ENCODE results near the gene PHF21A.

The PHF21A gene

GRCh38 chr11:46142561-46142960, 21.3 kb upstream of the PHF21A start:
- Histone ChIP-seq H3K4me3 (ENCODE audit: insufficient read depth, low read depth, low read length) (no peak overlapping the region), H3K36me3 (ENCODE audit: control insufficient read depth, insufficient read depth, low read length) (no peaks in the 10 kb centered on the region), H3K4me1 (ENCODE audit: control insufficient read depth, insufficient read depth, low read length) (no peaks in the 10 kb centered on the region), H3K27me3 (ENCODE audit: control insufficient read depth, insufficient read depth, low read length, poor library complexity, severe bottlenecking) (no peaks in the 10 kb centered on the region), H3K9me3 (ENCODE audit: control insufficient read depth, low read length) (no peaks in the 10 kb centered on the region), H3K27ac (ENCODE audit: insufficient read depth, low read depth, low read length, poor library complexity, severe bottlenecking) (no peak overlapping the region)
- whole genome bisulfite sequencing, 2 experiments: 76 to 77% methylated on average over 17 of the region's 17 CpGs

- Histone ChIP-seq H3K4me3 (ENCODE audit: insufficient read depth, low read depth, low read length) (no peak overlapping the region), H3K9me3 (ENCODE audit: control insufficient read depth, low read length) (no peaks in the 10 kb centered on the region), H3K27me3 (ENCODE audit: control insufficient read depth, insufficient read depth, low read length, poor library complexity, severe bottlenecking) (no peaks in the 10 kb centered on the region), H3K36me3 (ENCODE audit: control insufficient read depth, insufficient read depth, low read length) (no peaks in the 10 kb centered on the region), H3K4me1 (ENCODE audit: control insufficient read depth, insufficient read depth, low read length) (no peaks in the 10 kb centered on the region), H3K27ac (ENCODE audit: insufficient read depth, low read depth, low read length, poor library complexity, severe bottlenecking) (no peak overlapping the region)
- WGBS, 2 experiments: 90% methylated on average over 3 of the region's 3 CpGs
These were observed 20.3 kb upstream of the PHF21A start for GRCh38 chr11:46141597-46141996.

GRCh38 chr11:46134540-46134939, 13.3 kb upstream of the PHF21A start:
- Histone ChIP-seq H3K4me3 (ENCODE audit: insufficient read depth, low read depth, low read length) (no peak overlapping the region), H3K36me3 (ENCODE audit: control insufficient read depth, insufficient read depth, low read length) (no peaks in the 10 kb centered on the region), H3K27ac (ENCODE audit: insufficient read depth, low read depth, low read length, poor library complexity, severe bottlenecking) (no peak overlapping the region), H3K4me1 (ENCODE audit: control insufficient read depth, insufficient read depth, low read length) (no peaks in the 10 kb centered on the region), H3K27me3 (ENCODE audit: control insufficient read depth, insufficient read depth, low read length, poor library complexity, severe bottlenecking) (no peaks in the 10 kb centered on the region), H3K9me3 (ENCODE audit: control insufficient read depth, low read length) (no peaks in the 10 kb centered on the region)
- 58 to 68% methylated on average over 3 of the region's 3 CpGs for WGBS, 2 experiments

- WGBS, 2 experiments: 79 to 82% methylated on average over 4 of the region's 4 CpGs
- H3K9me3 ChIP-seq (ENCODE audit: control insufficient read depth, low read length): no peaks in the 10 kb centered on the region
These were observed 12.8 kb upstream of the PHF21A start for GRCh38 chr11:46134061-46134460.

GRCh38 chr11:46133119-46133518, 11.9 kb upstream of the PHF21A start:
- 92 to 96% methylated on average over 2 to 3 of the region's 3 CpGs for WGBS, 2 experiments
- Histone ChIP-seq H3K27me3 (ENCODE audit: control insufficient read depth, insufficient read depth, low read length, poor library complexity, severe bottlenecking) (no peaks in the 10 kb centered on the region), H3K4me1 (ENCODE audit: control insufficient read depth, insufficient read depth, low read length) (no peaks in the 10 kb centered on the region), H3K27ac (ENCODE audit: insufficient read depth, low read depth, low read length, poor library complexity, severe bottlenecking) (no peak overlapping the region), H3K36me3 (ENCODE audit: control insufficient read depth, insufficient read depth, low read length) (no peaks in the 10 kb centered on the region), H3K9me3 (ENCODE audit: control insufficient read depth, low read length) (no peaks in the 10 kb centered on the region), H3K4me3 (ENCODE audit: insufficient read depth, low read depth, low read length) (no peak overlapping the region)

More at GRCh38 chr11:46134061-46134460, 12.8 kb upstream of the PHF21A start:
- H3K4me3 ChIP-seq (ENCODE audit: insufficient read depth, low read depth, low read length): no peak overlapping the region
- no peak overlapping the region for H3K27ac ChIP-seq (ENCODE audit: insufficient read depth, low read depth, low read length, poor library complexity, severe bottlenecking)
- H3K36me3 ChIP-seq (ENCODE audit: control insufficient read depth, insufficient read depth, low read length): no peaks in the 10 kb centered on the region
- no peaks in the 10 kb centered on the region for H3K4me1 ChIP-seq (ENCODE audit: control insufficient read depth, insufficient read depth, low read length)
- no peaks in the 10 kb centered on the region for H3K27me3 ChIP-seq (ENCODE audit: control insufficient read depth, insufficient read depth, low read length, poor library complexity, severe bottlenecking)

GRCh38 chr11:46130286-46130940, 9.2 kb upstream of the PHF21A start:
- Histone ChIP-seq H3K4me3 (ENCODE audit: insufficient read depth, low read depth, low read length) (no peak overlapping the region), H3K36me3 (ENCODE audit: control insufficient read depth, insufficient read depth, low read length) (no peaks in the 10 kb centered on the region), H3K4me1 (ENCODE audit: control insufficient read depth, insufficient read depth, low read length) (no peaks in the 10 kb centered on the region), H3K27ac (ENCODE audit: insufficient read depth, low read depth, low read length, poor library complexity, severe bottlenecking) (no peak overlapping the region), H3K27me3 (ENCODE audit: control insufficient read depth, insufficient read depth, low read length, poor library complexity, severe bottlenecking) (no peaks in the 10 kb centered on the region), H3K9me3 (ENCODE audit: control insufficient read depth, low read length) (no peaks in the 10 kb centered on the region)
- WGBS, 2 experiments: 82 to 87% methylated on average over 3 of the region's 3 CpGs

- no peaks in the 10 kb centered on the region for H3K9me3 ChIP-seq (ENCODE audit: control insufficient read depth, low read length)
- WGBS, 2 experiments: 90 to 93% methylated on average over 1 to 2 of the region's 2 CpGs
- H3K36me3 ChIP-seq (ENCODE audit: control insufficient read depth, insufficient read depth, low read length): no peaks in the 10 kb centered on the region
These were observed 7.9 kb upstream of the PHF21A start for GRCh38 chr11:46129133-46129532.

GRCh38 chr11:46127150-46127638, 5.9 kb upstream of the PHF21A start:
- H3K36me3 ChIP-seq (ENCODE audit: control insufficient read depth, insufficient read depth, low read length): no peaks in the 10 kb centered on the region
- H3K4me3 ChIP-seq (ENCODE audit: insufficient read depth, low read depth, low read length): no peak overlapping the region
- no peaks in the 10 kb centered on the region for H3K4me1 ChIP-seq (ENCODE audit: control insufficient read depth, insufficient read depth, low read length)
- no peaks in the 10 kb centered on the region for H3K27me3 ChIP-seq (ENCODE audit: control insufficient read depth, insufficient read depth, low read length, poor library complexity, severe bottlenecking)
- H3K9me3 ChIP-seq (ENCODE audit: control insufficient read depth, low read length): no peaks in the 10 kb centered on the region
- 67 to 73% methylated on average over 5 of the region's 5 CpGs for WGBS, 2 experiments
- H3K27ac ChIP-seq (ENCODE audit: insufficient read depth, low read depth, low read length, poor library complexity, severe bottlenecking): no peak overlapping the region

More at GRCh38 chr11:46129133-46129532, 7.9 kb upstream of the PHF21A start:
- Histone ChIP-seq H3K4me1 (ENCODE audit: control insufficient read depth, insufficient read depth, low read length) (no peaks in the 10 kb centered on the region), H3K27ac (ENCODE audit: insufficient read depth, low read depth, low read length, poor library complexity, severe bottlenecking) (no peak overlapping the region), H3K27me3 (ENCODE audit: control insufficient read depth, insufficient read depth, low read length, poor library complexity, severe bottlenecking) (no peaks in the 10 kb centered on the region), H3K4me3 (ENCODE audit: insufficient read depth, low read depth, low read length) (no peak overlapping the region)

GRCh38 chr11:46125284-46125683, 4.0 kb upstream of the PHF21A start:
- no peak overlapping the region for H3K27ac ChIP-seq (ENCODE audit: insufficient read depth, low read depth, low read length, poor library complexity, severe bottlenecking)
- no peaks in the 10 kb centered on the region for H3K27me3 ChIP-seq (ENCODE audit: control insufficient read depth, insufficient read depth, low read length, poor library complexity, severe bottlenecking)
- H3K4me3 ChIP-seq (ENCODE audit: insufficient read depth, low read depth, low read length): no peak overlapping the region
- no peaks in the 10 kb centered on the region for H3K36me3 ChIP-seq (ENCODE audit: control insufficient read depth, insufficient read depth, low read length)
- 72 to 87% methylated on average over 3 of the region's 3 CpGs for WGBS, 2 experiments
- H3K4me1 ChIP-seq (ENCODE audit: control insufficient read depth, insufficient read depth, low read length): no peaks in the 10 kb centered on the region
- no peaks in the 10 kb centered on the region for H3K9me3 ChIP-seq (ENCODE audit: control insufficient read depth, low read length)

GRCh38 chr11:46122945-46123715, 1.9 kb upstream of the PHF21A start:
- H3K4me3 ChIP-seq (ENCODE audit: insufficient read depth, low read depth, low read length): no peak overlapping the region
- no peaks in the 10 kb centered on the region for H3K4me1 ChIP-seq (ENCODE audit: control insufficient read depth, insufficient read depth, low read length)
- H3K36me3 ChIP-seq (ENCODE audit: control insufficient read depth, insufficient read depth, low read length): no peaks in the 10 kb centered on the region
- H3K27me3 ChIP-seq (ENCODE audit: control insufficient read depth, insufficient read depth, low read length, poor library complexity, severe bottlenecking): no peaks in the 10 kb centered on the region
- no peak overlapping the region for H3K27ac ChIP-seq (ENCODE audit: insufficient read depth, low read depth, low read length, poor library complexity, severe bottlenecking)
- no peaks in the 10 kb centered on the region for H3K9me3 ChIP-seq (ENCODE audit: control insufficient read depth, low read length)
- 75 to 84% methylated on average over 5 of the region's 7 CpGs for WGBS, 2 experiments
